Stimulated activated CD8-positive, alpha-beta memory T cell treated with anti-CD3 and anti-CD28 coated beads, Interleukin-4, amount 100 ng/mL, for 1 hour (primary cell): Measurements from ENCODE around the gene ZNF496.

Experiments used
- DNase-seq, 2 donors: peaks; one replicate each; pipeline ENCODE4 v3.0.0-alpha.2; 2020; ENCODE audit warnings: low read depth in 2 of 2, low spot score in 1 of 2

The ZNF496 gene

DNA sequence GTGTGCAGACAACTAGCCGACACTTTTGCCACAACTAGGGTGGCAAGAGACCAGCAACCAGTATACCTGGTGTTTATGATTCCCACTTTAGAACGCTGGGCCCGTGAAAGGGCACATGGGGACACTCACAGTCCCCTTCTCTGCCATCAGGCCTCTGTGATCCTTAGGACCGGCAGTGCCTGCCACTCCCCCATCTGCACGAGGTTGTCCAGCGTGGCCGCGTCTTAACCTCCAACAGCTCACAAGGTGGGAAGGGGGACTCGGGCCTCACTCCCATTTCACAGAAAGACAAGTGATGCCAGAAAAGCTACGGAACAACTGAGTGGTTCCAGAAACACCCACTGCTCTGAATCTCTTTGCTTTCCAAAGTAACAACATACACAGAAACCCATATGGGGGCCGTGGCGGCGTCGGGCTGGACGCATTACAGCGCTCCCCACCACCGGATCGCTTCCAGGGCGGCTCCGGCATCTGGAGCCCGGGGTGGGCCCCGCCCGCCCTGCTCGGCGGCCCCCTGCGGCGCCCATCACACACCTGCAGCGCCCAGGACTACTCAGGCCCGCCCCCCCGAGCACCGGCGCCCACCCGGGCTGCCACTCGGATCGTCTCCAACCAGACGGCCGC is 1.0 kb downstream of the ZNF496 start:
- DNase-seq: no peak

DNA sequence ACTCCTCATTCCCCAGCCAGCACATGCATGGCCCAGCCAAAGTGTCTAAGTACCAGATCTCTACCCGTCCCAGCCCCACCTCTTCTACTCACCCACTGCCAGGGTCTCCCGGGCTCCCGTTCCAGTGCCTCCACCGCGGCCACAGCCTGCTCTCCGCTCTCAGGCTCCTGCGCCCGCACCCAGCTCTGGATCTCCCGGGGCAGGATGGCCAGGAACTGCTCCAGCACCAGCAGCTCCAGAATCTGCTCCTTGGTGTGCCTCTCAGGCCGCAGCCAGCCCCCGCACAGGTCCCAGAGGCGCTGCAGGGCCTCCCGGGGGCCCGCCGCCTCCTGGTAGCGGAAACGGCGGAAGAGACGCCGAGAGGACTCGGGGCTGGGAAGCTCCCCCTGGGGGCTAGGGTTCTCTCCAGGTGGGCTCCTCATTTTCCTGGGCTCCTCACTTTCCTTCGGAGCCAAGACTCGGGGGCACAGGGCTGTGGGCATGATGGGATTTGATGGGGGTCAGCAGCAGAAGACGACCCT is 2.5 kb downstream of the ZNF496 start:
- no peak for DNase-seq

DNA sequence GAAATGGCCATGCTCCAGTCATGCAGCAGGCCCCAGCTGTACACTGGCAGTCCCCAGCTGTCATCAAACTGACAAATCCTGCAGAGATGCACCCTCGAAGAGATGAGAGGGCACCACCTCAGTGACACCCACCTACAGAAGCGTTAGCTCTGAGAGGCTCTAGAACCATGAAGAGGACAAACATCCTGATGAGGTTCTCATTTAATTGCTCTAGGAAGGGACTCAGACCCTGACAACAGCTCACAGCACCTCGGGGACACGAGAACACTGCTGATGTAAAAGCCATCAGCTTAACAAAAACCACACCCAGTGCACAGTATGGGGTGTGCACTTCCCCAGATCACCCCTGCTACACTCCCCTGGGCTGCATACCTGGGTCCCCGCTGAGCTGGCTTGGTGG is 3.4 kb downstream of the ZNF496 start:
- no peak for DNase-seq

DNA sequence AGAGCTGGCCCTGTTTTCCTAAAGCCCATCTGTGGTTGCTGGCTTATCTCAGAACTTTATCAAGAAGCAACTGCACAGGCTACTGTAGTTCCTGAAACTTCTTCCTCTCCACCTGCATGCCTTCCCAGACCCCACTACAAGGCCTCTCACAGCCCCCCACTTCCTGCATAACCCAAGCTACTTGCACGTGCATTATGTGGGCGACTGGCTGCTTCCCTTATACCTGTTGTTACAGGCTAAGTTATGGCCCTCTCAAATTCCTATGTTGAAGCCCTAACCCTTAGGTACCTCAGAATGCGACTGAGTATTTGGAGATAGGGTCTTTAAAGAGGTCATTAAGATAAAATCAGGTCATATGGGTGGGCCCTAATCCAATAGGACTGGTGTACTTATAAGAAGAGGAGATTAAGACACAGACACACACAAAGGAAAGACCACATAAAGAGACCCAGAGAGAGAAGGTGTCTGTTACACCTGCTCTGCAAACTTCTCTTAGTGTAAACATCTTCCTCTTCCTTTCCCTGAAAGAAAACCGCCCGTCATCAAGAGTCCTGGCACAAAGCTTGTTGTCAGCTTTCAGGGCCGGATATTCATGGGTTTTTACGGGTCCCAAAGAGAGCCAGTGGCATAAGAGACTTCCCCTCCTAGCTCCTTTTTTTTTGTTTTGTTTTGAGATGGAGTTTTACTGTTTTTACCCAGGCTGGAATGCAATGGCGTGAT is 5.1 kb downstream of the ZNF496 start:
- no peak for DNase-seq

DNA sequence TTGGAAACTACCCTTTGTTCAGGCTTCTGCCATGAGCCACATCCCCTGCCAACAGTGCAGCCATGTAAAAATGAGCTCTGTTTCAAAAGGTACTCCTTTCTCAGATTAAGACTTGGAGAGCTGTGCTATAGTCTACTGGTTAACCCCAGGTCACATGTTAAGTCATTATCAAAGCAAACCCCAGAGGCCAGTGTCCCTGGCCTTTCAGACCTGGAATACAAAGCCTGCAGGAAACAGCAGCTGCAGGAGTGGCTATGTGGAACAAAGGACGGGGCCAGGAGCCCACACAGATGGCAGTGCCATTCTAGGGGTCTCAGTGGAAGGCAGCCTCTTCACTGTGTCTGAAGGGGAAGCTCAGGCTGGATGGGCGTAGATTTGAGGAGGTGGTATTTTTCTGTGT is 6.7 kb downstream of the ZNF496 start:
- DNase-seq: no peak

DNA sequence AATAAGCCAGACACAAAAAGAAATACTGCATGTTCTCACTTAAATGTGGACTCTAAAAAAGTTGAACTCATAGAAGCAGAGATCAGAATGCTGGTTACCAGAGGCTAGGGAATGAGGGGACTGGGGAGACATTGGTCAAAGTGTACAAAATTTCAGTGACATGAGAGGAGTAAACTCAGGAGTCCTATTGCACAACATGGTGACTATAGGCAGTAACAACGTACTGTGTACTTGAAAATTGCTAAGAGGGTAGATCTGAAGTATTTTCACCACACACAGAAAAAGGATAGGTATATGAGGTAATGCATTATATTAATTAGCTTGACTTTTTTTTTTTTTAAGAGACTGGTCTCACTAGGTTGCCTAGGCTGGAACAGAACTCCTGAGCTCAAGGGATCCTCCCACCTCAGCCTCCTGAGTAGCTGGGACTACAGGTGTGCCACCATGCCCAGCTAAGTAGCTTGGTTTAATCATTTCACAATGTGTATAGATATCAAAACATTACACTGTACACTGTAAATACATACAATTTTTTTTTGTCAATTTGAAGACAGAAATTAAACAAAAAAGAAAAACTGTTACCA is 7.4 kb downstream of the ZNF496 start:
- no peak for DNase-seq

DNA sequence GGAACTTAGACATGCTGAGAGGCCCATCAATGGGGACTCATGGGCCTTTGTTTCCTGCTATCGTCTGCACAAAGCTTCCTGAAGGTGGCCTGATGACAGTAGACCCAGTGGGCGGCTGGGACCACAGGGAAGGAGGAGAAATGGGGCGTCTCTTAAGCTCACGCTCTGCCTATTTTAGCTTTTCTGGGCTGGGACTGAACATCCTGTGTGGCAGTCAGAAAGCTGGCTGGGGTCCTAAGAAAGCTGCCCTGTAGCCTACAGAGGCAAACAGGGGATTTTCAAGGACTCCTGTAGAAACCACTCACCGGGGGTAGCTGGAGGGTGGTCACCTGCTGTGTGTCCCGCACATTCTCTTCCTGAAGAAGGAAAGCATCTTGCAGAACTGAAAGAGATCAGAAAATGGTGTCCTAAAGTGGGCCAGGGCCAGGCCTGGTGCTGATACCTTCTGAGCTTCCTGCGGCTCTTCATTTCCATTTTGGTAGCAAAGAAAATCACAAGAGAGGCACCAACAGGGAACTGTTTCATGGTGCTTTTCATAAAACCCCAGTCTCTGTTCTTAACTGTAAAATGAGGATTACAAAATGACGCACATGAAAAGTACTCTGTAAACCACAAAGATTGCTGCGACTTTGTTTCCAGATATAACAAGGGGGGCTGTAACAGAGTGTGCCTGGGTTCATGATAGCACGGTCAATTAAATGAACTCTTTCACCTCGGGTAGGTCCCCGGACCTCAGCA is 8.6 kb downstream of the ZNF496 start:
- DNase-seq: no peak

DNA sequence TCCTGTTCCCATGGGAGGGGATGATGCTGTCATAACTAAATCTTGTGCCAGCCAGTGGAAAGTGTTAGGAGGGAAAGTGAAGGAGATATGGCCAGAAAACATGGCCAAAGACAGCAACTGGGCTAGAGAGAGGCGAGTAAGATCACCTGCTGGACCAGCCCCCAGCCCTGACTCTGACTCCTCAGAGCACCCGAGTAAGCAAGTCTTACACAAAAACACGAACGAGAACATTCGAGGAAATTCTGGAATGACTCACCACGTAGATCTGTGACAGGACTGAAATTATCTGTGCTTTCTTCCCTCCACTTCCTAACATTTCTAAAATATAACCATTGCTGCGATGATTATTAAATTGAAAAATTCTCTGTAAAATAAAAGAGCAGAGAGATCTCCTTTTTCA is 9.2 kb downstream of the ZNF496 start:
- no peak for DNase-seq

DNA sequence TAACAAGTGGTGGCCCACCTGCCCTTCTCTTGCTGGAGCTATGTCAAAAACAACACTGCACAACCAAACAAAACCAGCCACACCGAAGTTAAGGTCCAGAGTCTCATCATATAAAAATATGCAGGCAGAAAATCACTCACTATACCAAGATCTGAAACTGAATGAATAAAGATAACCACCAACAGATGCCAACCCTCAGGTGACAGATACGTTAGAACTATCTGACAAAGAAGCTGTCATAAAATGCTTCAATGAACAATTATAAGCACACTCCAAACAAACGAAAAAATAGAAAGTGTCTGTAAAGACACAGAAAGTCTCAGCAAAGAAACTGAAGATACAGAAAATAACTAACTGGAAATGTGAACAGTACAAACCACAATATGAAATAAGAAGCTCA is 14.0 kb downstream of the ZNF496 start:
- DNase-seq: no peak

DNA sequence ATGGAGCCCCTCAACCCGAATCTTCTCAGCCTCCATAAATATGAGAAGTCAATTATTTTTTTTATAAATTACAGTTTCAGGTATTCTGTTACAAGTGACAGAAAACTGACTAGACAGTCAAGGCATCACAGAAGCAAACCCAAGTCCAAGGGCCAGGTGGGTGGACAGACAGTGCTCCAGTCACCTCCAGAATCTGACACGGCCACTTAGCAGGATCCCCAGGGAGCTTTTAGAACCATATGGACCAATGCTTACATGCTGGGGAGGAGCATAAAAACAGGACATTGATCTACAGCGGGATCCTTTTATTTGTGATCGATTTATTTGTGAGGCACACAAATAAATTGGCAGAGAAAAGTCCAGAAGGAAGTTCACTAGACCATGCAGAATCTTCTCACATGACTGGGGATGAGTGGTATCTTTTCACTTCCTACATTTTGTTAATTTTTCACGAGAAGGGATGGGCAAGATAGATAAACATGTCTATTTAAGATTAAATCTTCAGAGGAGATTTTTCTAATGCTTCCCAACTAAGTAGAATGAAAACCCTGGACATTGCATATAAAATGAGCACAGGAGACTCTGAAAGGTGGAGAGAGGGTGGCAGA is 15.0 kb downstream of the ZNF496 start:
- DNase-seq: no peak

DNA sequence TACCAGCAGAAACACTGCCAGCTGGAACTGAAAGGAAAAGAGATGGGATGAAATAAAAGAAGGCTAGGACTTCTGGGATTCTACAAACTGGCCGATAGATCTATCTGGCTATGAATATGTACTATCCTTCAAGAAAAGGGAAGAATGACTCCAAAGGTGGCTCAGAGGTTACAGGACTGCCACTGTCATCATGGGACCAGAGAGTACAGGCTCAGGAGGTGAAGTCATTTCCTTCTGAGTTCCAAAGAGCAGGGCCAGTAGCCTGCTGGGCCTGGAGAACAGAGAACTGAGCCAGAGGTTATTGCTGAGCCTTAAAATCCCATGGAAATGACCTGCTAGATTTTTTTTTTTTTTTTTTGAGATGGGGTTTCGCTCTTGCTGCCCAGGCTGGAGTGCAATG is 27.6 kb downstream of the ZNF496 start:
- no peak for DNase-seq

DNA sequence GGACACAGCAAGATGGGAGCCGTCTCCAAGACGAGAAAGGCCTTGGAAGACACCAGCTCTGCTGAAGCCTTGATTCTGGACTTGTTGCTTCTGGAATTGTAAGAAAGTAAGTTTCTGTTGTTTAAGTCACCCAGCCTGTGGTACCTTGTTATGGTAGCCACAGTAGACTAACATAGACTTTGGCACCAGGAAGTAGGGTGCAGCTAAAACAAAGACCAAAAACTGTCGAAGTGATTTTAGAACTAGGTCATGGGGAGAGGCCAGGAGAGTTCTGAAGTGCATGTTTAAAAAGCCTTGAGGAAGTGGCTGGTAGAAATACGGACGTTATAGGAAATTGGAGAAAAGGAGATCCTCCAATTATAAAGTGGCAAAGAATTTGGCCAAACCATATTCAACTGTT is 28.5 kb downstream of the ZNF496 start:
- DNase-seq: no peak

DNA sequence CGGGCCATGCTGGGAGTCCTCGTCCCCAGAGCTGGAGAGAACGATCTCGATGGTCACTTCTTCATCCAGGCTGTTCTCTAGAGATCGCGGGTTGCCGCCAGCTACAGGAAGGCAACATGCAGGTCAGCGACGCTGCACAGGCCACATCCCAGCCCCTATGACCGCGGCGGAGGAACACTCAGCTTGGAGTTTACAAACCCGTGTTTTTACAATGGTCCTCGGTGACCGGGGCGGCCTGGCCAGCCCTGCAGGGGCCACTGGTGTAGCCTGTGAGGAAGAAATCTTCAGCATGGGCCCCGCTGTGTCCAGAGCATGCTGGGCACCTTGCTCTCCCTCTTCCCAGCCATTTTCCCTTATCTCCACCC is 30.5 kb downstream of the ZNF496 start:
- no peak for DNase-seq

DNA sequence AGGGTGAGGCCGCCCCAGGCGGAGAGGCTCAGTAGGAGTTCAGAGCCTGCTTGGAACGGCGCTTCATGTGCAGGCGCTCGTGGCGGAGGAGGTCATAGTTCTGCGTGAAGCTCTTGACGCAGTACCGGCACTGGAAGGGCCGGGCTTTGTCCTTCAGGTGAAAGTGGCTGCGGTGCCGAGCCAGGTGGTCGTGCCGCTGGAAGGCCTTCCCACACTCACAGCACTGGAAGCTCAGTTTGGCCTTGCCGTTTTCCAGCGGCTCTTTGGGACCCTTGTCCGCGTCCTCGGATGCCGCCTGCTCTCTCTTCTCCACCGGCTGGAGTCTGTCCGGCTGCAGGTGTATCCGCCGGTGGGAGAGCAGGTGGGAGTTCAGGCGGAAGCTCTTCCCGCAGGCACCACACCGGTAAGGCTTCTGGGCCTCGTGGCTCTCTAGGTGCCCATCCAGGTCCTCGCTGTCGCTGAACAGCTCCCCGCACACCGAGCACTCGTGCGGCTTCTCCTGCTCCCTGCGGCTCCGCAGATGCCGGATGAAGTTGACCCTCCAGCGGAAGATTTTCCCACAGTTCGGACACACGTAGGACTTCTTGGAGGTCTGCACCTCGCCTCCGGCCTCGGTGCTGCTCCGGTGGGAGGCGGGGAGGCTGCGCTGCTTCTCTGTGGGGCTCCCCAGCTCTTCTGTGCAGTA is 31.0 kb downstream of the ZNF496 start:
- no peak for DNase-seq

DNA sequence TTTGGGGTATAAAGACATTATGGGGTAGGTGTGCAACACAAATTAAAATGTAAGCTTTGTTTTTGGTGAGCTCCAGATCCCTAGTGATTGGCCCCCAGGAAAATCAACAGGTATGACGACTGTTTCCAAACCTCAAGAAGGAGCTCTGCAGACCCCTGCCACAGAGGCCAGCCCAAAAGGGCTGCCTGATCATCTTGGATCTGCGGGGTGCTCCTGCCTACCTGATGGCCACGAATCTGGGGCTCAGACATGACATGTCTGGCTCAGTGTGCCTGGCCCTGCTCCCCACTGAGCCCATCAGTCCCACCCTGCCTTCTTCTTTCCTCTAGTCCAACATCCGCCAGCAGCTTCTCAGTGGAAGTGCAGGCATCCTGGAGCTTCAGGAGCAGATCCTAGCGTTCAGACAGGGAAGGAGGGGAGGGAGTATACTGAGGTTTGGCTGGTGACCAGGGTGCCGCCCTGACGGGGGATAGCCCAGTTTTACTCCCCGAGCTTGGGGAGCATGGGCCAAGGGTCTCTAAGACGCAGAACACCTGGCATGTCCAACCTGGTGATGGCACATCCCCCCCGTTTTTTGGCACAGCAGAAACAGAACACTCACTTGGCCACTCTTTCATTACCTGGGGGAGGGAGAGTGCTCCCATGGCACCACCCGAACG is 31.8 kb downstream of the ZNF496 start:
- DNase-seq: no peak

DNA sequence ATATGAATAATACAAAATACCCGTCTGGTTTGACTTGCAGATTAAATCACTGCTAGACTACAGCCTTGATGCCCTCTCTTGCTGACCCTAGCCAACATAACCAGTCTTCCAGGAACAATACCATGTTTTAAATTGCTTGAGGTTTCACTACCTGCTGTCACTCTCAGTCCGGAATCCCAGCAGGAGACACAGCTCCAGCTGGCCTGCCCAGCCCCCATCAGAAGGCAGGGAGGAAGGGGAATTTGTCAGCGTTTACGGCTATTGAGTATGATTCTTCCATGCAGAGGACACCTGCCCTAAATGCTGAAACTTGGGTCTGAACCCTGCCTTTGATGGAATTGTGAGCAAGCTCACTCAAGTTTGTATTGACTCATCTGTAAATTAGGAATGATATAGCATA is 33.0 kb downstream of the ZNF496 start:
- no peak for DNase-seq

DNA sequence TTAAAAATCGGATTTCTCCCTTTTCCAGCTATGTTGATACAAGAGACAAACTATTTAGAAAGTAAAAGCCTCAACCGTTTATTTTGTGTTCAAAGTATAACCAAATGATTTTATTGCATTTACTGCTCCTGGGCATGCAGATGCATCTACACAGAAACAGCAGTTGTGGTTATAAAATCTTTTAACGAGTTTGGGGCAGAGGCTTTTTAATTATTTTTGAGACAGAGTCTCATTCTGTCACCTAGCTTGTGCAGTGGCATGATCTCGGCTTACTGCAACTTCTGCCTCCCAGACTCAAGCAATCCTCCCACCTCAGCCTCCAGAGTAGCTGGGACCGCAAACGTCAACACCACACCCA is 33.6 kb downstream of the ZNF496 start:
- DNase-seq: no peak

DNA sequence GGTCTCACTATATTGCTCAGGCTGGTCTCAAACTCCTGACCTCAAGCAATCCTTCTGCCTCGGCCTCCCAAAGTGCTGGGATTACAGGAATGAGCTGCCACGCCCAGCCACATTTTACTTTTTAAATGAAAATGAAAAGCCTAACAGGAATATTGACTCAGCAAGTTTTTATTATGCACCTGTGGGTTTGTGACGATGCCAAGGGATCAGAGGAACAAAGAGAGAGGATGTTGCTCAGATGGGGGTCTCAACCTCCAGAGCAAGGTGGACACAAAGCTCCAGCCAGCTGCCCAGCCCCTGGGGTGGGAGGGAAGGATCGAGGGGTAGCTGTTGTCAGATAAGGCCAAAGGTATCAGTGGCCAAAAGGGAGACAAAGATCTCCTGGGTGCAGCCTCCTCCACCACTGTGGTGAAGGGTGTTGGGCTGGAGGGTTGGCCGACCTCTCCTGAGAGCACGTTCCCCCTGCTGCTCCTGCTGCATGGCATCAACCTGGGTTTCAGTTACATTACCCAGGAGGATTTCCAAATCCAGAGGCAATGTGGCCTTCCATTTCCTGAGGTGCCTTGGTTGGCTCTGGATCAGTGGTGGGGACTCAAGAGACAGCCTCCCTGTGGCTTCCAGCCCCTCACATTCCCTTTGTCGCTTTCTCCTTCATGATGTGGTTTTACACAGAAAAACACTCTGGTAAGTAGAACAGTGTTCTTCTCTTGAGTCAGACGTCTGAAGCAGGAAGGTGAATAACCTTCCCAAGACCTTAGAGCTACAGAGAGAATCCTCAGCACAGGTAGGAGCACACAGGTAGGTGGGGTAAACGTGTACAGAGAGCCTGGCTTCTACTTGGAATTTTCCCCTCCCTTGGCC is 34.2 kb downstream of the ZNF496 start:
- no peak for DNase-seq

DNA sequence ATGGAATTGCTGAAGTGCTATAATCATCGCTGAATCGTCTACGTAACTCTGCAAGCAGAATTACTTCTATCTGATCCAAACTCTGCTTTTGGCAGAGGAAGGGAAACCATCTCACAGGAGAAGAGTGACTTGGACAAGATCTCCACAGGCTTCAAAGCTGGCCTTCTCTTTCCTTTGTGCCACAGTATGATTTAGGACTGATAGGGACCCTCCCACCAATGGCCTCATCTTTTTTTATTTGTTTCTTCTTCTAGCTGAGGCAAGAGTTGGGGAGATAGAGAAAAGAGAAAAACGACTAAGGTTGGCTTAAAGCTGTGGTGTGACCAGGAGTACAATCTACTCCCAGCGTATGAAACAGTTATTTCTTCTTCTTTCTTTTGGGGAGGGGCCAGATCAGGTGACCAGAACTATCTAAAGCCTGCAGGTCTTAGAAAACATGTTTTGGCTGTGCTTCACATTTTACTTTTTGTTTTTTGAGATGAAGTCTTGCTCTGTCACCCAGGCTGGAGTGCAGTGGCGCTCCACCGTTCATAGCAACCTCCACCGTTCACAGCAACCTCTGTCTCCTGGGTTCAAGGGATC is 35.0 kb downstream of the ZNF496 start:
- no peak for DNase-seq
